ENCODE data around the gene SRMS.

GRCh38 chr20:63533388-63533787 is 14.2 kb downstream of the SRMS start:
- TF ChIP-seq POLR2A (IDR thresholded peaks at IDR 0.05) (no peak), CTCF (IDR thresholded peaks at IDR 0.05) (no peak)
